Right atrium auricular region (tissue), 2 donors: ENCODE results near the gene HDGFL2. TPM values are rescaled to one million over a fixed set of nuclear protein-coding genes. Genes with fewer than 3 reads are reported as not detected.

Experiments used
- DNase-seq: peaks from one replicate; pipeline ENCODE4 v3.0.0-alpha.2; 2019; ENCODE audit warnings: low spot score
- H3K27ac ChIP-seq, 2 donors: fragments of 200-600 bp; sonication (generic); 1 replicate in 1 of 2; 2 replicates in 1 of 2; pipeline ENCODE4 v1.5.1; 2016 to 2019
- H3K27me3 ChIP-seq, 2 donors: fragments of 200-600 bp; sonication (generic); one replicate each; pipeline versions ENCODE4 v1.5.1 to v1.6.0; 2017 to 2019
- H3K36me3 ChIP-seq: fragments of 200-600 bp; sonication (generic); one replicate; pipeline ENCODE4 v1.5.1; 2016
- H3K4me1 ChIP-seq, 2 donors: fragments of 200-600 bp; sonication (generic); one replicate each; pipeline versions ENCODE4 v1.5.1 to v1.6.0; 2017 to 2019
- H3K4me3 ChIP-seq, 2 donors: fragments of 200-600 bp; sonication (generic); 1 replicate in 1 of 2; 2 replicates in 1 of 2; pipeline ENCODE4 v1.5.1; 2017 to 2019; ENCODE audit warnings: mild to moderate bottlenecking in 1 of 2, moderate library complexity in 1 of 2
- H3K9me3 ChIP-seq, 2 donors: fragments of 200-600 bp; sonication (generic); one replicate each; pipeline ENCODE4 v1.5.1; 2019
- total RNA-seq, 2 donors: library from RNA; depleted of rRNA; stranded (reverse); fragments of >200 nt; gene quantifications; one replicate each; pipeline ENCODE4 v1.1.0, GENCODE V29; 2016
- TF ChIP-seq, protein P1 (sequence below), 2 donors: fragments of 200-600 bp; sonication (generic); IDR thresholded peaks; one replicate each; pipeline ENCODE4 v1.5.1; 2019; ENCODE audit warnings: antibody characterized with exemption in 2 of 2

HDGFL2 gene
- total RNA-seq, 2 donors from 2014 or later, result 18.3 to 24.8 TPM

DNA sequence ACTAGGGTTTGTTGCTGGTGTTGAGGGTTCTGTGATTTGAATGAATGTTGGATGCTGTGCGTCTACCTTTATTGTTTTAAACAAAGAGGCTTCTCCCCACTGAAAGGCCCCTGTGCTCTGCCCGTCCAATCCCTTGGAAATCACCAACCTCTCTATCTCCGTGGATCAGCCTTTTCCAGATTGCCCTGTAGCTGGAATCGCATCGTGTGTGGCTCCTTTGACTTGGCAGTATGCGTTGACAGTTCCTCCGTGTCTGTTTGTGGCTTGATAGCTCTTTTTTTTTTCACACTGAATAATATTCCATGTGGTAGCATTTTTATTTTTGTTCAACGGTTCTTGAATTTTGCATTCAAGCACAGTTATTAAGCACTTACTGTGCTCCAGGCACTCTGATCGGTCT lies 37.7 kb upstream of the HDGFL2 start:
- DNase-seq, result no peak
- Histone ChIP-seq H3K4me1 (no peaks in the 10 kb centered on the region), H3K36me3 (no peaks in the 10 kb centered on the region), H3K27ac (no peak overlapping the region), H3K4me3 (no peak overlapping the region), H3K9me3 (no peaks in the 10 kb centered on the region), H3K27me3 (no peaks in the 10 kb centered on the region)
- TF ChIP-seq, protein P1, sequence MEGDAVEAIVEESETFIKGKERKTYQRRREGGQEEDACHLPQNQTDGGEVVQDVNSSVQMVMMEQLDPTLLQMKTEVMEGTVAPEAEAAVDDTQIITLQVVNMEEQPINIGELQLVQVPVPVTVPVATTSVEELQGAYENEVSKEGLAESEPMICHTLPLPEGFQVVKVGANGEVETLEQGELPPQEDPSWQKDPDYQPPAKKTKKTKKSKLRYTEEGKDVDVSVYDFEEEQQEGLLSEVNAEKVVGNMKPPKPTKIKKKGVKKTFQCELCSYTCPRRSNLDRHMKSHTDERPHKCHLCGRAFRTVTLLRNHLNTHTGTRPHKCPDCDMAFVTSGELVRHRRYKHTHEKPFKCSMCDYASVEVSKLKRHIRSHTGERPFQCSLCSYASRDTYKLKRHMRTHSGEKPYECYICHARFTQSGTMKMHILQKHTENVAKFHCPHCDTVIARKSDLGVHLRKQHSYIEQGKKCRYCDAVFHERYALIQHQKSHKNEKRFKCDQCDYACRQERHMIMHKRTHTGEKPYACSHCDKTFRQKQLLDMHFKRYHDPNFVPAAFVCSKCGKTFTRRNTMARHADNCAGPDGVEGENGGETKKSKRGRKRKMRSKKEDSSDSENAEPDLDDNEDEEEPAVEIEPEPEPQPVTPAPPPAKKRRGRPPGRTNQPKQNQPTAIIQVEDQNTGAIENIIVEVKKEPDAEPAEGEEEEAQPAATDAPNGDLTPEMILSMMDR (IDR thresholded peaks at IDR 0.05), result no peak

DNA sequence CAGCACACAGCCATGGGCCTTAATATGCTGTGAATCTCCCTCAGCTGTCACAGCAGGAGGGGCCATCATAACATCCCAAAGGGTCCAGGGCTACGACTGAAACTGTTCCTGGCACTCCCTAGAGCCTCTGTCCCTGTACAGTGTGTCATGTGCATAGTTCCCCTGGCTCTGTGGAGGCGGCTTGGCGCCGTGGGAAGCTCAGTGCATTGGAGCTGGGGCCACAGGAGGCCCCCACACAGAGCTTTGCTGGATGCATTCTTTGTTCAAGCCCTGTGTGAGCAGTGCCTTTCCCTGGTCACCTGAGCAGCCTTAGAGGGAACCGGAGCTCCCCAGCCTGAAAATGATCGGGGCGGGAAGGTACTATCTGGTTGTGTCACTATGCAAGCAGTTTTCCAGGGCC lies 35.9 kb upstream of the HDGFL2 start:
- TF ChIP-seq, protein P1 (IDR thresholded peaks at IDR 0.05), result no peak
- Histone ChIP-seq H3K4me3 (no peak overlapping the region), H3K27me3 (no peaks in the 10 kb centered on the region), H3K9me3 (no peaks in the 10 kb centered on the region), H3K36me3 (no peaks in the 10 kb centered on the region), H3K27ac (no peak overlapping the region), H3K4me1 (no peaks in the 10 kb centered on the region)
- no peak for DNase-seq

DNA sequence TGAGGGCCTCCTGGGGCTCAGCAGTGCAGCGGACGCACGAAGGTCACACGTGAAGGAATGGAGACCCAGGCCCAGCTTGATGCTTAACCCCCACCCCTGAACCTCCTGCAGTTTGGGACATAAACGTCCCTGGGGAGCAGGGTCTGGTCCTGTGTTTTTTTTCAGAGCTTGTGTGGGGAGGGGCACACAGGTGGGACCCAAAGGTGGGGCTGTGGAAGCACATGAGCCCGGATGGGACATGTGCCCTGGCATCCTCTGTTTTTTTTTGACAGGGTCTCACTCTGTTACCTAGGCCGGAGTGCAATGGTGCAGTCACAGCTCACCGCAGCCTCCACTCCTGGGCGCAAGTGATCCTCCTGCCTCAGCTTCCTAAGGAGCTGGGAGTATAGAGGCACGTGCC lies 35.0 kb upstream of the HDGFL2 start:
- no peaks in the 10 kb centered on the region for H3K9me3 ChIP-seq
- no peak for DNase-seq
- no peaks in the 10 kb centered on the region for H3K36me3 ChIP-seq
- H3K4me1 ChIP-seq, result no peaks in the 10 kb centered on the region
- H3K27me3 ChIP-seq, result no peaks in the 10 kb centered on the region
- H3K4me3 ChIP-seq, result no peak overlapping the region
- TF ChIP-seq, protein P1 (IDR thresholded peaks at IDR 0.05), result no peak
- no peak overlapping the region for H3K27ac ChIP-seq

DNA sequence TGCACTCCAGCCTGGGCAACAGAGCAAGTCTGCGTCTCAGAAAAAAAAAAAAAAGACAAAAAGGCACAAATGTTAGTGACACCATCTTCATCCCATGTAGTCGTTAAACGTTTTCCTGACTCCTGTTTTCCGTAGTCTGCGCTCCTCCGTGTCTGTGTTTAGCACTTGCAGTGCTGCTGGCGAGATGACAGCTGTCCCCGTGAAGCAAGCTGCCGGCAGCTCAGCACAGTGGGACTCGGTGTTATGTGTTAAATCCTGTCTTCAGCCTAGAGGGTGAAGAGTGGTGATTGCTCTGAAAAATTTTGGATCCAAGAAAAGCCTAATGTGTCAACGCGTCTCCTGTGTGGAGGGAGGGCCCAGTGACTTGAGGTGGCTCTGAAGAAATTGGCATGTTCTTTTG lies 32.9 kb upstream of the HDGFL2 start:
- H3K4me3 ChIP-seq, result no peak overlapping the region
- H3K4me1 ChIP-seq, result no peaks in the 10 kb centered on the region
- no peaks in the 10 kb centered on the region for H3K27me3 ChIP-seq
- TF ChIP-seq, protein P1 (IDR thresholded peaks at IDR 0.05), result no peak
- H3K27ac ChIP-seq, result no peak overlapping the region
- H3K9me3 ChIP-seq, result no peaks in the 10 kb centered on the region
- H3K36me3 ChIP-seq, result no peaks in the 10 kb centered on the region
- no peak for DNase-seq

DNA sequence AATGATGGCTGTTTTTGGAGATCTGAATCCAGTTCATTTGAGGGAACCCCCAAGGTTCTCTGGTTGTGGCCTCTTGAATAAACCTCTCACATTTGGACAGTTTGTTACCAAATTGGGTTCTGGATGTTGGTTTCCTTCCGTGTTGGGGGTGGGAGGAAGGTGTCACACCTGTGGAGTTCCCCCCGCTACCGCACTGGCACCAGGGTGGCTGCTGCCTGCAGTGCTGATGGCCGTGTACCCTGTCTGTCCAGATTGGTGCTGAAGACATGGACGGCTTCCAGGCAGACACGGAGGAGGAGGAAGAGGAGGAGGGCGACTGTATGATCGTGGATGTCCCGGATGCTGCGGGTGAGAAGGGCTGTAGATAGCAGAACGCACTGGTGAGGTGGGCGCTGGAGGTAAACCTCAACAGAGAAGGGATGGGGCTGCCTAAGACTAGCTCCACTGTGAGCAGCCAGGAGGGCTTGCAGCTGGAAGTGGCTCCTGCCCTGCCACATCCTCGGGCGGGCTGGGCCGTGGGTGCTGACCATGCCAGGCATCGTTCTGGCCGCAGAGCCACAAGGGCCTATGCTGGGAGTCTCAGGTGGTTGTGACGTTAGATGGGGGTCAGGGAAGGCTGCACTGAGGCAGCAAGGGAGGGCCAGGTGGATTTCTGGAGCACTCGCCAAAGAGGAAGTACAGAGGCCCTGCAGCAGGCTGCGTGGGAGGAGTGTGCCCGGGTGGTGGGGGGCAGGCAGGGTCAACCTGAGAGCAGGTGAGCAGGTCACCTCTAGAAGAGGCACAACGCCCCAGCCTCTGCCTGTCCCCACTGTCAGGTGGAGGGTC lies 29.9 kb upstream of the HDGFL2 start:
- no peaks in the 10 kb centered on the region for H3K4me1 ChIP-seq
- DNase-seq, result no peak
- H3K9me3 ChIP-seq, result no peaks in the 10 kb centered on the region
- TF ChIP-seq, protein P1 (IDR thresholded peaks at IDR 0.05), result no peak
- H3K27me3 ChIP-seq, result no peaks in the 10 kb centered on the region
- no peak overlapping the region for H3K27ac ChIP-seq
- peaks cover 27% of the 10 kb centered on the region for H3K36me3 ChIP-seq
- H3K4me3 ChIP-seq, result no peak overlapping the region

DNA sequence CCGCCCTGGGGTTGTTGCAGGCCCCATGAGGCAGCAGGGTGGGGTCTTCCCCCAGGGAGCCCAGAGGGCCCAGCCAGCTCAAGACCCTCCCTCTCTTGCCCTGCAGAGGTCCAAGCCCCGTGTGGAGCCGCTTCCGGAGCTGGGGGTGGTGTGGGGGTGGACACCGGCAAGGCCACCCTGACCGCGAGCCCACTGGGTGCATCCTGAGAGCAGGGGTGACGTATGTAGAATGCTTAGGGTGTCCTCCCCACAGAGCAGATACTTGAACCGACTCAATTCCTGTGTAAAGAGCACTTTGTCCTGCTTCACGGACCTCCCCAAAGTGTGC lies 29.3 kb upstream of the HDGFL2 start:
- no peak overlapping the region for H3K4me3 ChIP-seq
- DNase-seq, result no peak
- TF ChIP-seq, protein P1 (IDR thresholded peaks at IDR 0.05), result no peak
- no peaks in the 10 kb centered on the region for H3K27me3 ChIP-seq
- no peak overlapping the region for H3K27ac ChIP-seq
- no peaks in the 10 kb centered on the region for H3K4me1 ChIP-seq
- H3K9me3 ChIP-seq, result no peaks in the 10 kb centered on the region
- H3K36me3 ChIP-seq, result peaks cover 33% of the 10 kb centered on the region
